ENCODE measurements around the gene TYW5.

TYW5 gene

DNA sequence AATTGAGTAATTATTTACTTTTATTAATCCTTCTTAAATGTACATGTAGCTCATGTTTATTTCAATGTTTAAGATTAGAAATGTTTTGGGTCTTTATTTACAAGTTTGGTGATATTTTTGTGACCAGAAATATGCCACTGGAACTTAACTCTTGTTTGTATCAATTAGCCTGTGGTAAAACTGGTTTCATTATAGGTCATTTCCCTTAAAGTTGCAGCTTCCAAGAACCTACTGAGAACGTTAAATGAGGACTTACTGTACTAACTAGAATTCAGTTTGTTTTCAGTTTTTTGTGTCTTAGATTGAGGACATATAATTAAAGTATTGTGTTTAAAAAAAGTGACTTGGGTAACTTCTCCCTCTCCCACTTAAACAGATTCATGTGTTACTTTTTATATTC lies 4.3 kb downstream of the TYW5 start:
- Histone ChIP-seq H3K27ac (ENCODE audit: low read depth, low read length) (no peak overlapping the region), H3K4me1 (ENCODE audit: control insufficient read depth in 1 of 2, insufficient read depth in 2 of 2, low read length in 2 of 2) (peaks cover 7 to 10% of the 10 kb centered on the region in 2 donors), H3K9me3 (ENCODE audit: control insufficient read depth in 1 of 2, low read length in 2 of 2) (no peaks in the 10 kb centered on the region), H3K27me3 (ENCODE audit: control insufficient read depth in 1 of 2, insufficient read depth in 2 of 2, low read length in 2 of 2) (no peaks in the 10 kb centered on the region), H3K4me3 (ENCODE audit: low read depth in 1 of 2, low read length in 2 of 2) (no peak overlapping the region), H3K36me3 (ENCODE audit: control insufficient read depth in 1 of 2, insufficient read depth in 2 of 2, low read length in 2 of 2) (peaks cover 16 to 21% of the 10 kb centered on the region in 2 donors), H3K9ac (ENCODE audit: low read depth in 1 of 2, low read length in 2 of 2) (no peak overlapping the region)

- Histone ChIP-seq H3K36me3 (ENCODE audit: control insufficient read depth in 1 of 2, insufficient read depth in 2 of 2, low read length in 2 of 2) (peaks cover 18 to 27% of the 10 kb centered on the region in 2 donors), H3K4me3 (ENCODE audit: low read depth in 1 of 2, low read length in 2 of 2) (no peak overlapping the region), H3K27me3 (ENCODE audit: control insufficient read depth in 1 of 2, insufficient read depth in 2 of 2, low read length in 2 of 2) (no peaks in the 10 kb centered on the region), H3K9ac (ENCODE audit: low read depth in 1 of 2, low read length in 2 of 2) (no peak overlapping the region), H3K9me3 (ENCODE audit: control insufficient read depth in 1 of 2, low read length in 2 of 2) (no peaks in the 10 kb centered on the region), H3K4me1 (ENCODE audit: control insufficient read depth in 1 of 2, insufficient read depth in 2 of 2, low read length in 2 of 2) (peaks cover 7 to 10% of the 10 kb centered on the region in 2 donors), H3K27ac (ENCODE audit: low read depth, low read length) (no peak overlapping the region)
These were observed 4.9 kb downstream of the TYW5 start for GRCh38 chr2:199950396-199950795.

DNA sequence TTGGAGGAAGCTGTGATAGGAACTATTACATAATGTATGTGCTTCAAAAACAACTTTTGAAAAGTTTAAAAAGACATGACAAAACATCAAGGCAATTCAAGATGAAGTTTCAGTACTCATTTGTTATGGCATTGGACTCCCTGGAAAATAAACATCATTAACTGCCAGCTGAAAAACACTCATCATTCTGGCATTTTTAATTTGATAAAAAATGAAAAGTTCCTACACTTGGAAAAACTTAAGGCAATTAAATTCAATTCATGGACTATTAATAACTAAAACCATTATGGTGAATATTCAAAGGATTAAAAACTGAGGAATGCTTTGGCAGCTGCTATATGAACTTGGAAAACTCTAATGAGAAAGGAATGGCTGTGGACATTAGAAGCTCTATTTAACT lies 8.5 kb downstream of the TYW5 start:
- H3K9ac ChIP-seq (ENCODE audit: low read depth in 1 of 2, low read length in 2 of 2) = no peak overlapping the region
- no peaks in the 10 kb centered on the region for H3K27me3 ChIP-seq (ENCODE audit: control insufficient read depth in 1 of 2, insufficient read depth in 2 of 2, low read length in 2 of 2)
- H3K36me3 ChIP-seq (ENCODE audit: control insufficient read depth in 1 of 2, insufficient read depth in 2 of 2, low read length in 2 of 2) = peaks cover 23 to 32% of the 10 kb centered on the region in 2 donors
- peaks cover 8% of the 10 kb centered on the region in 2 donors for H3K4me1 ChIP-seq (ENCODE audit: control insufficient read depth in 1 of 2, insufficient read depth in 2 of 2, low read length in 2 of 2)
- H3K9me3 ChIP-seq (ENCODE audit: control insufficient read depth in 1 of 2, low read length in 2 of 2) = no peaks in the 10 kb centered on the region
- no peak overlapping the region for H3K4me3 ChIP-seq (ENCODE audit: low read depth in 1 of 2, low read length in 2 of 2)
- no peak overlapping the region for H3K27ac ChIP-seq (ENCODE audit: low read depth, low read length)

- Histone ChIP-seq H3K36me3 (ENCODE audit: control insufficient read depth in 1 of 2, insufficient read depth in 2 of 2, low read length in 2 of 2) (peaks cover 23 to 32% of the 10 kb centered on the region in 2 donors), H3K9me3 (ENCODE audit: control insufficient read depth in 1 of 2, low read length in 2 of 2) (no peaks in the 10 kb centered on the region), H3K27me3 (ENCODE audit: control insufficient read depth in 1 of 2, insufficient read depth in 2 of 2, low read length in 2 of 2) (no peaks in the 10 kb centered on the region), H3K4me1 (ENCODE audit: control insufficient read depth in 1 of 2, insufficient read depth in 2 of 2, low read length in 2 of 2) (peaks cover 12 to 13% of the 10 kb centered on the region in 2 donors), H3K27ac (ENCODE audit: low read depth, low read length) (no peak overlapping the region), H3K4me3 (ENCODE audit: low read depth in 1 of 2, low read length in 2 of 2) (no peak overlapping the region), H3K9ac (ENCODE audit: low read depth in 1 of 2, low read length in 2 of 2) (no peak overlapping the region)
These were observed 9.1 kb downstream of the TYW5 start for GRCh38 chr2:199946196-199946595.

- Histone ChIP-seq H3K9me3 (ENCODE audit: control insufficient read depth in 1 of 2, low read length in 2 of 2) (no peaks in the 10 kb centered on the region), H3K36me3 (ENCODE audit: control insufficient read depth in 1 of 2, insufficient read depth in 2 of 2, low read length in 2 of 2) (peaks cover 25 to 41% of the 10 kb centered on the region in 2 donors), H3K27ac (ENCODE audit: low read depth, low read length) (no peak overlapping the region), H3K9ac (ENCODE audit: low read depth in 1 of 2, low read length in 2 of 2) (no peak overlapping the region), H3K4me1 (ENCODE audit: control insufficient read depth in 1 of 2, insufficient read depth in 2 of 2, low read length in 2 of 2) (peaks cover 12 to 13% of the 10 kb centered on the region in 2 donors), H3K27me3 (ENCODE audit: control insufficient read depth in 1 of 2, insufficient read depth in 2 of 2, low read length in 2 of 2) (no peaks in the 10 kb centered on the region), H3K4me3 (ENCODE audit: low read depth in 1 of 2, low read length in 2 of 2) (no peak overlapping the region)
These were observed 11.9 kb downstream of the TYW5 start for GRCh38 chr2:199943373-199943772.

DNA sequence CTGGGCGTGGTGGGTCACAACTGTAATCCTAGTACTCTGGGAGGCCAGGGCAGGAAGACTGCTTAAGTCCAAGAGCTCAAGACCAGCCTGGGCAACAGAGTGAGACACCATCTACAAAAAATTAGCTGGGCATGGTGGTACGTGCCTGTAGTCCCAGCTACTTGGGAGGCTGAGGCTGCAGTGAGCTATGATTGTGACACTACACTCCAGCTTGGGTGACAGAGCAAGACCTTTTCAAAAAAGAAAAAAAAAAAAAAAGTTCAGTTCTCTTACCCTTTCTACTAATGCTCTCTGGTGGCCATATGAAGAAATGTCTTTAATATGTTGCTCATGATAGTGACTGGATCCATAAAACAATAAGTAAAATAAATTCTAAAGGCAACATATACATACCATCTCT lies 14.9 kb downstream of the TYW5 start:
- H3K4me1 ChIP-seq (ENCODE audit: control insufficient read depth in 1 of 2, insufficient read depth in 2 of 2, low read length in 2 of 2) = peaks cover 13 to 16% of the 10 kb centered on the region in 2 donors
- H3K27me3 ChIP-seq (ENCODE audit: control insufficient read depth in 1 of 2, insufficient read depth in 2 of 2, low read length in 2 of 2) = no peaks in the 10 kb centered on the region
- no peaks in the 10 kb centered on the region for H3K9me3 ChIP-seq (ENCODE audit: control insufficient read depth in 1 of 2, low read length in 2 of 2)
- H3K36me3 ChIP-seq (ENCODE audit: control insufficient read depth in 1 of 2, insufficient read depth in 2 of 2, low read length in 2 of 2) = peaks cover 8 to 25% of the 10 kb centered on the region in 2 donors
- no peak overlapping the region for H3K4me3 ChIP-seq (ENCODE audit: low read depth in 1 of 2, low read length in 2 of 2)
- no peak overlapping the region for H3K9ac ChIP-seq (ENCODE audit: low read depth in 1 of 2, low read length in 2 of 2)
- no peak overlapping the region for H3K27ac ChIP-seq (ENCODE audit: low read depth, low read length)

DNA sequence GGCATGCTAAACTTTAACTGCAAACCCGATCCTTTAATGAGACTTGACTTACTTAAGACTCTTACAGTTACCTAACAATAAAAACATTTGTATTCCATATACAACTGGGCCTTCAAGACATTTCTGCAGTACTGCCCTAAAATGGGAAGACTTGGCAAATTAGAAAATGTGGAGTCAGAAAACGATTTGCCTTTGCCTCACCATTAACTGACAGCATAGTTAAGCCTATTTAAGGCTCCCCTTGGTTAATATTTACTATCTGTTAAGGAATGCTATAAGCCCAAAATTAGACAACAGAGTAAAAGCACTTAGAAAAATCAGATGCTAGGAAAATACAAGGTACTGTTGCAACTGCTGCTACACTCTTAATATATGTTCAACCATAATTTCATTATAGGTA lies 18.7 kb downstream of the TYW5 start:
- Histone ChIP-seq H3K27me3 (ENCODE audit: control insufficient read depth in 1 of 2, insufficient read depth in 2 of 2, low read length in 2 of 2) (no peaks in the 10 kb centered on the region), H3K27ac (ENCODE audit: low read depth, low read length) (no peak overlapping the region), H3K9ac (ENCODE audit: low read depth in 1 of 2, low read length in 2 of 2) (no peak overlapping the region), H3K4me3 (ENCODE audit: low read depth in 1 of 2, low read length in 2 of 2) (no peak overlapping the region), H3K36me3 (ENCODE audit: control insufficient read depth in 1 of 2, insufficient read depth in 2 of 2, low read length in 2 of 2) (peaks cover 11 to 37% of the 10 kb centered on the region in 2 donors), H3K4me1 (ENCODE audit: control insufficient read depth in 1 of 2, insufficient read depth in 2 of 2, low read length in 2 of 2) (peaks cover 2 to 6% of the 10 kb centered on the region in 2 donors), H3K9me3 (ENCODE audit: control insufficient read depth in 1 of 2, low read length in 2 of 2) (no peaks in the 10 kb centered on the region)

DNA sequence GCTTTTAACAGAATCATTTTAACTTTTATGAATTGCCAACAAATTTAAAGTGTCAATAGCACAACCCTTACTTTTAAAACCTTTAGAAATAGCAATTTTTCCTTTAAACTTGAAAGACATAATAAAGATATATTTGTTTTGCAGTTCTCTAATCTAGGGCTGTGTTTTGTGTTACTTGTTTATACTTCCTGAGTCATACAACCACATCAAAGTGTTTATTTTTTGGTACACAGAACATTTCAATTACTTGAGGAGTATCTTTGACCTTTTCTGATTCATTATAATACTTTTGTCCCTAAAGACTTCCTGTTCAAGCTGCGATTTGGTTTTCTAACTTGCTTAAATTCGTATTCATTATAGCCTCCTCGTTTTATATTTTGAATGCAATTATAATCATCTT lies 21.8 kb downstream of the TYW5 start:
- no peak overlapping the region for H3K4me3 ChIP-seq (ENCODE audit: low read depth in 1 of 2, low read length in 2 of 2)
- peaks cover 8 to 38% of the 10 kb centered on the region in 2 donors for H3K36me3 ChIP-seq (ENCODE audit: control insufficient read depth in 1 of 2, insufficient read depth in 2 of 2, low read length in 2 of 2)
- H3K27me3 ChIP-seq (ENCODE audit: control insufficient read depth in 1 of 2, insufficient read depth in 2 of 2, low read length in 2 of 2) = no peaks in the 10 kb centered on the region
- peaks cover 0 to 5% of the 10 kb centered on the region in 2 donors for H3K4me1 ChIP-seq (ENCODE audit: control insufficient read depth in 1 of 2, insufficient read depth in 2 of 2, low read length in 2 of 2)
- H3K9me3 ChIP-seq (ENCODE audit: control insufficient read depth in 1 of 2, low read length in 2 of 2) = no peaks in the 10 kb centered on the region
- no peak overlapping the region for H3K9ac ChIP-seq (ENCODE audit: low read depth in 1 of 2, low read length in 2 of 2)
- H3K27ac ChIP-seq (ENCODE audit: low read depth, low read length) = no peak overlapping the region

GRCh38 chr2:199932312-199932855 lies 22.9 kb downstream of the TYW5 start:
- no peaks in the 10 kb centered on the region for H3K27me3 ChIP-seq (ENCODE audit: control insufficient read depth in 1 of 2, insufficient read depth in 2 of 2, low read length in 2 of 2)
- no peak overlapping the region for H3K4me3 ChIP-seq (ENCODE audit: low read depth in 1 of 2, low read length in 2 of 2)
- peaks cover 8 to 37% of the 10 kb centered on the region in 2 donors for H3K36me3 ChIP-seq (ENCODE audit: control insufficient read depth in 1 of 2, insufficient read depth in 2 of 2, low read length in 2 of 2)
- H3K9me3 ChIP-seq (ENCODE audit: control insufficient read depth in 1 of 2, low read length in 2 of 2) = no peaks in the 10 kb centered on the region
- peaks cover 0 to 5% of the 10 kb centered on the region in 2 donors for H3K4me1 ChIP-seq (ENCODE audit: control insufficient read depth in 1 of 2, insufficient read depth in 2 of 2, low read length in 2 of 2)
- no peak overlapping the region for H3K27ac ChIP-seq (ENCODE audit: low read depth, low read length)
- H3K9ac ChIP-seq (ENCODE audit: low read depth in 1 of 2, low read length in 2 of 2) = no peak overlapping the region

DNA sequence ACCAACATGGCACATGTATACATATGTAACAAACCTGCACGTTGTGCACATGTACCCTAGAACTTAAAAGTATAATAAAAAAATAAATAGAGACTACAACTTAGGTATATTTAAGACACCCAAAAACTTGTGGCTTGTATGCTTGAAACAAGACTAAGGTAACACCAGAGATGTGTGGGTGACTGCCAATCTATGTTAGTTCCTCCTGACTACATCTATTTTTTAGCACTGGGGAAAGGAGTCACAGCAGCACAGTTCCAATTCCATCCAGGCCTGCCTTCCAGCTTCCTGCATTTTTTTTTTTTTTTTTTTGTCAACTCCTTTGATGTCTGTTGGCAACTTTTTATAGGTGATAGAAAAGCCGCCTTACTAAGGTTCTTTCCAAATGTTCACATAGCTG lies 26.0 kb downstream of the TYW5 start:
- no peak overlapping the region for H3K4me3 ChIP-seq (ENCODE audit: low read depth in 1 of 2, low read length in 2 of 2)
- no peaks in the 10 kb centered on the region for H3K9me3 ChIP-seq (ENCODE audit: control insufficient read depth in 1 of 2, low read length in 2 of 2)
- H3K4me1 ChIP-seq (ENCODE audit: control insufficient read depth in 1 of 2, insufficient read depth in 2 of 2, low read length in 2 of 2) = no peaks in the 10 kb centered on the region
- no peaks in the 10 kb centered on the region for H3K27me3 ChIP-seq (ENCODE audit: control insufficient read depth in 1 of 2, insufficient read depth in 2 of 2, low read length in 2 of 2)
- no peak overlapping the region for H3K27ac ChIP-seq (ENCODE audit: low read depth, low read length)
- H3K36me3 ChIP-seq (ENCODE audit: control insufficient read depth in 1 of 2, insufficient read depth in 2 of 2, low read length in 2 of 2) = peaks cover 8 to 40% of the 10 kb centered on the region in 2 donors
- no peak overlapping the region for H3K9ac ChIP-seq (ENCODE audit: low read depth in 1 of 2, low read length in 2 of 2)

DNA sequence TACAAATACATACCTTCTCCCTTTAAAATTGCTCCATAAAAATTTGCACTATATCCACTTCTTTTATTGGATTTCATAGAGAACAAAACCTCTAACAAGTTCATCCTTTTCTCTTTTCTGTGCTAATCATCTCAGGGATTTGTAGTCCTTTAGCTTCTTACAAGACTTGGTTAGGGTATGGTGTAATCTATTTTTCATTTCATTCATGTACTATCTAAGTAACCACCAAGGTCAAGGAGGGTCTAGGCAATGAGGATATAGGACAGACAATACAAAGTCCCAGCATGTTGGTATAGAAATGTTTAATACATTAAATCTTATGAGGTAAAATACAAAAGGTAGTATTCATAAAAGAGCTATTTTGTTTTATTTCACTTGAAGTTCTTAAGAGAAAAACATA lies 26.7 kb downstream of the TYW5 start:
- H3K27ac ChIP-seq (ENCODE audit: low read depth, low read length) = no peak overlapping the region
- H3K9ac ChIP-seq (ENCODE audit: low read depth in 1 of 2, low read length in 2 of 2) = no peak overlapping the region
- H3K4me1 ChIP-seq (ENCODE audit: control insufficient read depth in 1 of 2, insufficient read depth in 2 of 2, low read length in 2 of 2) = no peaks in the 10 kb centered on the region
- H3K9me3 ChIP-seq (ENCODE audit: control insufficient read depth in 1 of 2, low read length in 2 of 2) = no peaks in the 10 kb centered on the region
- H3K4me3 ChIP-seq (ENCODE audit: low read depth in 1 of 2, low read length in 2 of 2) = no peak overlapping the region
- H3K36me3 ChIP-seq (ENCODE audit: control insufficient read depth in 1 of 2, insufficient read depth in 2 of 2, low read length in 2 of 2) = peaks cover 8 to 40% of the 10 kb centered on the region in 2 donors
- no peaks in the 10 kb centered on the region for H3K27me3 ChIP-seq (ENCODE audit: control insufficient read depth in 1 of 2, insufficient read depth in 2 of 2, low read length in 2 of 2)
